ENCODE results near the gene RNF213. TPM values are rescaled to one million over a fixed set of nuclear protein-coding genes. Genes with fewer than 3 reads are reported as not detected.

Gene RNF213
- total RNA-seq, 1 experiment from 2014 or later = 70.5 TPM

DNA sequence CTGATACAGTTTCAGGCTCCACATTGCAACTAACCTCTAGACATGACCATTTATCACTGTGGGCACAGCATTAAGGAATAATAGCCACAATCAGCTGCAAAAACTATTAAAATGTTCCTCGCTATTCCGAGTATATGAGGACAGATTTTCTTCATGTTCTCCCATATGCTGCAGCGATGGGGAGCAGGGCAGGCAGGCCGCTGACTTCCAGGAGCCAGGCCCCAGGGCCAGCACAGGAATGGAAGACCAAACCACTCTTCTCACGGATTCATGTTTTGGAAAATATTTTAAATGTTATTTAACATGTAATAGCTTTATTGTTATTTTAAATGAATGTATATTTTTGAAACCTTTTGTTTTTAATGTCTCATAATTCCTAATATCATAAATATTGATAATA is 110.5 kb downstream of the RNF213 start:
- DNase-seq (ENCODE audit: low spot score) (no peak), ATAC-seq (no peak)
- POLR2A ChIA-PET = no interaction called here
- no peaks in the 10 kb centered on the region for H3K9me3 Mint-ChIP-seq
- H3K27me3 Mint-ChIP-seq (ENCODE audit: low read depth) = no peaks in the 10 kb centered on the region
- H3K4me3 Mint-ChIP-seq = no peak overlapping the region
- peaks cover 70% of the 10 kb centered on the region for H3K36me3 Mint-ChIP-seq
- CTCF ChIA-PET = interaction anchor here (3.2 kb wide), 1 partner anchor 10 kb away, joined by 15 read pairs; no protein-coding TSS in a partner anchor
- H3K4me1 Mint-ChIP-seq = peaks cover 10% of the 10 kb centered on the region
- TF ChIP-seq ZNF138 (CRISPR knock-in tag; conservative IDR thresholded peaks at IDR 0.05) = no peak
- no peak for TF ChIP-seq GABPB1 (CRISPR knock-in tag; IDR thresholded peaks at IDR 0.05)
- TF ChIP-seq ZNF423 (CRISPR knock-in tag; IDR thresholded peaks at IDR 0.05) = no peak
- no peak for TF ChIP-seq ZNF219 (CRISPR knock-in tag; IDR thresholded peaks at IDR 0.05; ENCODE audit: borderline replicate concordance)
- TF ChIP-seq ZBTB21 (CRISPR knock-in tag; IDR thresholded peaks at IDR 0.05; ENCODE audit: borderline replicate concordance) = no peak
- TF ChIP-seq, protein P1, sequence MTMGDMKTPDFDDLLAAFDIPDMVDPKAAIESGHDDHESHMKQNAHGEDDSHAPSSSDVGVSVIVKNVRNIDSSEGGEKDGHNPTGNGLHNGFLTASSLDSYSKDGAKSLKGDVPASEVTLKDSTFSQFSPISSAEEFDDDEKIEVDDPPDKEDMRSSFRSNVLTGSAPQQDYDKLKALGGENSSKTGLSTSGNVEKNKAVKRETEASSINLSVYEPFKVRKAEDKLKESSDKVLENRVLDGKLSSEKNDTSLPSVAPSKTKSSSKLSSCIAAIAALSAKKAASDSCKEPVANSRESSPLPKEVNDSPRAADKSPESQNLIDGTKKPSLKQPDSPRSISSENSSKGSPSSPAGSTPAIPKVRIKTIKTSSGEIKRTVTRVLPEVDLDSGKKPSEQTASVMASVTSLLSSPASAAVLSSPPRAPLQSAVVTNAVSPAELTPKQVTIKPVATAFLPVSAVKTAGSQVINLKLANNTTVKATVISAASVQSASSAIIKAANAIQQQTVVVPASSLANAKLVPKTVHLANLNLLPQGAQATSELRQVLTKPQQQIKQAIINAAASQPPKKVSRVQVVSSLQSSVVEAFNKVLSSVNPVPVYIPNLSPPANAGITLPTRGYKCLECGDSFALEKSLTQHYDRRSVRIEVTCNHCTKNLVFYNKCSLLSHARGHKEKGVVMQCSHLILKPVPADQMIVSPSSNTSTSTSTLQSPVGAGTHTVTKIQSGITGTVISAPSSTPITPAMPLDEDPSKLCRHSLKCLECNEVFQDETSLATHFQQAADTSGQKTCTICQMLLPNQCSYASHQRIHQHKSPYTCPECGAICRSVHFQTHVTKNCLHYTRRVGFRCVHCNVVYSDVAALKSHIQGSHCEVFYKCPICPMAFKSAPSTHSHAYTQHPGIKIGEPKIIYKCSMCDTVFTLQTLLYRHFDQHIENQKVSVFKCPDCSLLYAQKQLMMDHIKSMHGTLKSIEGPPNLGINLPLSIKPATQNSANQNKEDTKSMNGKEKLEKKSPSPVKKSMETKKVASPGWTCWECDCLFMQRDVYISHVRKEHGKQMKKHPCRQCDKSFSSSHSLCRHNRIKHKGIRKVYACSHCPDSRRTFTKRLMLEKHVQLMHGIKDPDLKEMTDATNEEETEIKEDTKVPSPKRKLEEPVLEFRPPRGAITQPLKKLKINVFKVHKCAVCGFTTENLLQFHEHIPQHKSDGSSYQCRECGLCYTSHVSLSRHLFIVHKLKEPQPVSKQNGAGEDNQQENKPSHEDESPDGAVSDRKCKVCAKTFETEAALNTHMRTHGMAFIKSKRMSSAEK (CRISPR knock-in tag; IDR thresholded peaks at IDR 0.05; ENCODE audit: borderline replicate concordance) = no peak
- no peak for TF ChIP-seq TP53 (CRISPR knock-in tag; IDR thresholded peaks at IDR 0.05)
- TF ChIP-seq, protein P2, sequence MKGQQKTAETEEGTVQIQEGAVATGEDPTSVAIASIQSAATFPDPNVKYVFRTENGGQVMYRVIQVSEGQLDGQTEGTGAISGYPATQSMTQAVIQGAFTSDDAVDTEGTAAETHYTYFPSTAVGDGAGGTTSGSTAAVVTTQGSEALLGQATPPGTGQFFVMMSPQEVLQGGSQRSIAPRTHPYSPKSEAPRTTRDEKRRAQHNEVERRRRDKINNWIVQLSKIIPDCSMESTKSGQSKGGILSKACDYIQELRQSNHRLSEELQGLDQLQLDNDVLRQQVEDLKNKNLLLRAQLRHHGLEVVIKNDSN (CRISPR knock-in tag; IDR thresholded peaks at IDR 0.05) = no peak
- H3K27ac Mint-ChIP-seq = no peak overlapping the region

DNA sequence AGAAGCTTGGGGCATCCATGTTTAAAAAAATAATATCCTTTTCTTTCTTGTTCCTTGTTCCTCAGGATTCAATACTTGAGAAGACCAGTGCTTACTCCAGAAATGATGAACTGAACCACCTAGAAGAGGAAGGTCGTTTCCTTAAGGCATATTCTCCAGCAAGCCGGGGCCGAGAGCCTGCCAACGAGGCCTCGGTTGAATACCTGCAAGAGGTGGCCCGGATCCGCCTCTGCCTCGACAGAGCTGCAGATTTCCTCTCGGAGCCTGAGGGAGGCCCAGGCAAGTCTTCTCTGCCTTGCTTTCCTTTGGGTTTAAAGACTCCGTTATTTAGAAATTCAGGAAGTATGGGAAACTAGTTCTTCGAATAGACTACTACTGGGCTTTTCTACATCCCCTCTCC is 111.8 kb downstream of the RNF213 start:
- POLR2A ChIA-PET = no interaction called here
- peaks cover 80% of the 10 kb centered on the region for H3K36me3 Mint-ChIP-seq
- no peak overlapping the region for H3K4me3 Mint-ChIP-seq
- CTCF ChIA-PET = interaction anchor here (3.2 kb wide), 1 partner anchor 11 kb away, joined by 15 read pairs; no protein-coding TSS in a partner anchor
- no peaks in the 10 kb centered on the region for H3K9me3 Mint-ChIP-seq
- DNase-seq (ENCODE audit: low spot score) = no peak
- no peaks in the 10 kb centered on the region for H3K27me3 Mint-ChIP-seq (ENCODE audit: low read depth)
- no peak overlapping the region for H3K27ac Mint-ChIP-seq
- no peak for TF ChIP-seq ZNF232 (CRISPR knock-in tag; IDR thresholded peaks at IDR 0.05)
- TF ChIP-seq, protein P3, sequence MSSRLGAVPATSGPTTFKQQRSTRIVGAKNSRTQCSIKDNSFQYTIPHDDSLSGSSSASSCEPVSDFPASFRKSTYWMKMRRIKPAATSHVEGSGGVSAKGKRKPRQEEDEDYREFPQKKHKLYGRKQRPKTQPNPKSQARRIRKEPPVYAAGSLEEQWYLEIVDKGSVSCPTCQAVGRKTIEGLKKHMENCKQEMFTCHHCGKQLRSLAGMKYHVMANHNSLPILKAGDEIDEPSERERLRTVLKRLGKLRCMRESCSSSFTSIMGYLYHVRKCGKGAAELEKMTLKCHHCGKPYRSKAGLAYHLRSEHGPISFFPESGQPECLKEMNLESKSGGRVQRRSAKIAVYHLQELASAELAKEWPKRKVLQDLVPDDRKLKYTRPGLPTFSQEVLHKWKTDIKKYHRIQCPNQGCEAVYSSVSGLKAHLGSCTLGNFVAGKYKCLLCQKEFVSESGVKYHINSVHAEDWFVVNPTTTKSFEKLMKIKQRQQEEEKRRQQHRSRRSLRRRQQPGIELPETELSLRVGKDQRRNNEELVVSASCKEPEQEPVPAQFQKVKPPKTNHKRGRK (CRISPR knock-in tag; IDR thresholded peaks at IDR 0.05; ENCODE audit: borderline replicate concordance) = no peak
- TF ChIP-seq ZNF317 (CRISPR knock-in tag; IDR thresholded peaks at IDR 0.05; ENCODE audit: borderline replicate concordance, low read depth) = no peak
- no peak for TF ChIP-seq MXD4 (CRISPR knock-in tag; IDR thresholded peaks at IDR 0.05; ENCODE audit: borderline replicate concordance)
- no peak for TF ChIP-seq ZNF263 (CRISPR knock-in tag; IDR thresholded peaks at IDR 0.05; ENCODE audit: low read depth)
- TF ChIP-seq OVOL2 (CRISPR knock-in tag; IDR thresholded peaks at IDR 0.05; ENCODE audit: borderline replicate concordance) = no peak
- no peak for ATAC-seq
- peaks cover 10% of the 10 kb centered on the region for H3K4me1 Mint-ChIP-seq

DNA sequence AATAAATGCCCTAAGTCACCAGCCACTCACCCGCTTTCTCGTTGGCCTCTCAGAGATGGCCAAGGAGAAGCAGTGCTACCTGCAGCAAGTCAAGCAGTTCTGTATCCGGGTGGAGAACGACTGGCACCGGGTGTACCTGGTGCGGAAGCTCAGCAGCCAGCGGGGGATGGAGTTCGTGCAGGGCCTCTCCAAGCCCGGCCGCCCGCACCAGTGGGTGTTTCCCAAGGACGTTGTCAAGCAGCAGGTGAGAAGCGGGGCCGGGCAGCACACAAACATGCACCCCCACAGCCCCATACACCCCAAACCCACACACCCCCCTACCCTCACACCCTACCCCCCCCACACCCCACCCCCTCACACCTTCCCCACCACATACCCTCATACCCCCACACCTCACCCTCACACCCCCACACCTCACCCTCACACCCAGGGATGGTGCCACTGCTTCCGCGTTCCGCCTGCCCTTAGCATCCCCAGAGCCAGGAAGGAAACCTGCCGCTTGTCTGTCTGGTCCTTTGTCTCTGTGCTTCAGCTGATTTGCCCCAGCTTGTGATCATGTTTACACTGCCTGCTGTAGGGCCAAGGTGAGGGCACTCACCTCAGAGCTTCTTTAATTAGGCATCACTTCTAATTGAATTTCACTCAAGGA is 112.4 kb downstream of the RNF213 start:
- peaks cover 10% of the 10 kb centered on the region for H3K4me1 Mint-ChIP-seq
- DNase-seq (ENCODE audit: low spot score) (no peak), ATAC-seq (no peak)
- no peaks in the 10 kb centered on the region for H3K27me3 Mint-ChIP-seq (ENCODE audit: low read depth)
- H3K4me3 Mint-ChIP-seq = no peak overlapping the region
- peaks cover 81% of the 10 kb centered on the region for H3K36me3 Mint-ChIP-seq
- CTCF ChIA-PET = interaction anchor here (0.7 to 3.2 kb wide), 2 partner anchors 12 to 170 kb away, joined by 3 to 15 read pairs; no protein-coding TSS in a partner anchor
- 0 out of 2 replicates have a peak overlapping the region, but pooled peaks have one; percentile 76 for H3K27ac Mint-ChIP-seq
- no peaks in the 10 kb centered on the region for H3K9me3 Mint-ChIP-seq
- POLR2A ChIA-PET = no interaction called here
- TF ChIP-seq, protein P4, sequence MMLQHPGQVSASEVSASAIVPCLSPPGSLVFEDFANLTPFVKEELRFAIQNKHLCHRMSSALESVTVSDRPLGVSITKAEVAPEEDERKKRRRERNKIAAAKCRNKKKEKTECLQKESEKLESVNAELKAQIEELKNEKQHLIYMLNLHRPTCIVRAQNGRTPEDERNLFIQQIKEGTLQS (CRISPR knock-in tag; conservative IDR thresholded peaks at IDR 0.05) = no peak
- TF ChIP-seq FOXJ3 (CRISPR knock-in tag; IDR thresholded peaks at IDR 0.05; ENCODE audit: borderline replicate concordance) (no peak), TCF7 (CRISPR knock-in tag; IDR thresholded peaks at IDR 0.05; ENCODE audit: low read depth) (no peak), MXD4 (CRISPR knock-in tag; IDR thresholded peaks at IDR 0.05; ENCODE audit: borderline replicate concordance) (no peak), CBFB (CRISPR knock-in tag; IDR thresholded peaks at IDR 0.05; ENCODE audit: low read depth) (no peak), SOX15 (CRISPR knock-in tag; IDR thresholded peaks at IDR 0.05) (no peak), TEAD1 (CRISPR knock-in tag; IDR thresholded peaks at IDR 0.05) (no peak)
- TF ChIP-seq, protein P5, sequence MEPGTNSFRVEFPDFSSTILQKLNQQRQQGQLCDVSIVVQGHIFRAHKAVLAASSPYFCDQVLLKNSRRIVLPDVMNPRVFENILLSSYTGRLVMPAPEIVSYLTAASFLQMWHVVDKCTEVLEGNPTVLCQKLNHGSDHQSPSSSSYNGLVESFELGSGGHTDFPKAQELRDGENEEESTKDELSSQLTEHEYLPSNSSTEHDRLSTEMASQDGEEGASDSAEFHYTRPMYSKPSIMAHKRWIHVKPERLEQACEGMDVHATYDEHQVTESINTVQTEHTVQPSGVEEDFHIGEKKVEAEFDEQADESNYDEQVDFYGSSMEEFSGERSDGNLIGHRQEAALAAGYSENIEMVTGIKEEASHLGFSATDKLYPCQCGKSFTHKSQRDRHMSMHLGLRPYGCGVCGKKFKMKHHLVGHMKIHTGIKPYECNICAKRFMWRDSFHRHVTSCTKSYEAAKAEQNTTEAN (CRISPR knock-in tag; IDR thresholded peaks at IDR 0.05) = no peak
- TF ChIP-seq, protein P6, sequence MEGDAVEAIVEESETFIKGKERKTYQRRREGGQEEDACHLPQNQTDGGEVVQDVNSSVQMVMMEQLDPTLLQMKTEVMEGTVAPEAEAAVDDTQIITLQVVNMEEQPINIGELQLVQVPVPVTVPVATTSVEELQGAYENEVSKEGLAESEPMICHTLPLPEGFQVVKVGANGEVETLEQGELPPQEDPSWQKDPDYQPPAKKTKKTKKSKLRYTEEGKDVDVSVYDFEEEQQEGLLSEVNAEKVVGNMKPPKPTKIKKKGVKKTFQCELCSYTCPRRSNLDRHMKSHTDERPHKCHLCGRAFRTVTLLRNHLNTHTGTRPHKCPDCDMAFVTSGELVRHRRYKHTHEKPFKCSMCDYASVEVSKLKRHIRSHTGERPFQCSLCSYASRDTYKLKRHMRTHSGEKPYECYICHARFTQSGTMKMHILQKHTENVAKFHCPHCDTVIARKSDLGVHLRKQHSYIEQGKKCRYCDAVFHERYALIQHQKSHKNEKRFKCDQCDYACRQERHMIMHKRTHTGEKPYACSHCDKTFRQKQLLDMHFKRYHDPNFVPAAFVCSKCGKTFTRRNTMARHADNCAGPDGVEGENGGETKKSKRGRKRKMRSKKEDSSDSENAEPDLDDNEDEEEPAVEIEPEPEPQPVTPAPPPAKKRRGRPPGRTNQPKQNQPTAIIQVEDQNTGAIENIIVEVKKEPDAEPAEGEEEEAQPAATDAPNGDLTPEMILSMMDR (IDR thresholded peaks at IDR 0.05) = no peak

All from WTC11 (cell line).